Globus pallidus (tissue), 1 donor: Measurements from ENCODE around the gene EQTN.
"Not testable (repeated sequence)": the region's sequence is repeated elsewhere in the genome, so short reads cannot be mapped to it uniquely, and the experiment has no call there.

Experiments
- DNase-seq: peaks from one replicate; pipeline ENCODE4 v3.0.0-alpha.2; 2015; ENCODE audit warnings: low spot score

The EQTN gene

DNA sequence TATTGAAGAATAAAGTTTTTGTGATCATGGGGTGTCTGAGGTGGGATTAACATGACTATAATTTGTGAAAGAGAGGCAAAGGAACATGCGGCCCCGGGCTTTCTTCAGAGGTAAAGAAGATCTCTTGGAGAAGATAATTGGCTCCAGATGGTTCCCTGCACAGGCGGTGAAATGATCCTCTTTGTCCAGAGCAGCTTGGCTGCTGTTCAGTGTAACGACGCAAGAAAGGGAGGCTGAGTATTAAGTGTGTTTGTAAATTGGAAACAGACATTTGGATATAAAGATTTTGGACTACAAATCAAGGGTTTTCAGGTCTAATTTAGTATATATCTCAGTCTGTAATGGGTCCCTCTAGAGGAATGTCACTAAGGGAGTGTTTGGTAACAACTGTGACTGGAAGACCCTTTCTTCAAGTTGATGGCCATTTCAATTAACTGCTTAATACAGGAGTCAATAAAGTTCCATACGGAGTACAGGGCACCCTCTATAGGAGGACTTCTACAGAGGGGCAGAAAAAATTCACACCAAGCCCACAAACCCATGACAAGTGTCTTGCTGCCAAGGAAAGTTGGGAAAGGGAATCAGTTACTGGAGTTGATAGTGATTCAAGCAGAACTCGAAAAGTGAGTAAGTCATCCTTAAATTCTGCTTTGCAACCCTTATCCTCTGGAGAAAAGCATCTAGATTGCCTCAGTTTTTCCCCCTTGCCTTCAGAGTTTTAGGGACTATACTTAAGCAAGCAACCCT, 4.1 kb downstream of the EQTN start:
- no peak for DNase-seq

DNA sequence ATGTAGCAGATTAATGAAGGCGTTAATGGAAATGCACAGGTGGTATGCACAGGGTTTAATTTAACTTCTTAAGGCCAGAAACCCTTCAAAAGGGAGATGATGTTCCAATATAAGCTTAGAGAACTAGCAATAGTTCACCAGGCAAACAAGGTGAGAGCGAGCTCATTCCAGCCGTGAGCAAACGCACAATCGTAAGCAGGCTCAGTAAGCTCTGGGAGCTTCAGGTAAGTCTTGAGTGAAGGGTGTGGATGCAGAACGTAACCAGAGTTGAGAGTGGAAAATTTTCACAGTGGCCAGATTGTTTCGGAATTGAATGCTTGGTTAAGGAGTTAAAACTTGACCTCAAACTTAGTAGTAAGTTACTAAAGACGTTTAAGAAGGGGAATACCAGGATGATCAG, 5.7 kb downstream of the EQTN start:
- no peak for DNase-seq

DNA sequence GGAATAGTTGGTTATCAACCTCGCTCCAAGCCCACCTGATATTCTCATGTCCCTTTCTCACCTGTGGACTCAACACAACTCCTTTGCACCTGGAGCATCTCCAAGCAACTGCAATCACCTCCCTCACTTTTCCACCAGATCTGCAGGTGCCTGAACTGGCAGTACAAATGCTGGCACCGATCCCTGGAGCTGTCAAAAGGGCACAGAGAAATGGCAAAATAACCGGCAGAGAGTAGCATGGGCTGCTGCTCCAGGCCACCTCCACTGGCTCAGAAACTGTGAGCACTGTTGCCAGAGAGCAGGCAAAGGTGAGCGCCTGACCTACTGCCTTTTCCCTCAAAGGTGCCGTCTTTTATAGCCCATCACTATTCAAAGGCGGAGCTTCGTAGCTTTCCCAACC, 14.7 kb downstream of the EQTN start:
- DNase-seq: no peak

DNA sequence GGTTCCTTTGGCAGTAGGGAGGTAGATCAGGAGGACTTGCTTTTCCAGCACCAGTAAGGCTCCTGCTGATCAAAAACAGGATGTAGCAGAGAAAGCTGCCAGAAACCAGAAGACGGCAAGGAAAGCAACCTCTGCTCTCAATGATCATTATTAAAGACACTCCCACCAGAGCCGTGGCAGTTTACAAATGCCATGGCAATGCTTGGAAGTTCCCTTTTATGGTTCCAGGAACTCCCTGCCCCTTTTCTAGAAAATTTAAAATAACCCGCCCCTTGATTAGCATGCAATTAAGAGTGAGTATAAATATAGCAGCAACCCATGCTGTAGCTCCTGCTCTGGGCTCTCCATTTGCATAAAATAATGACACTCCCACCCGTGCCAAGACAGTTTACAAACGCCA, 16.1 kb downstream of the EQTN start:
- DNase-seq: no peak

DNA sequence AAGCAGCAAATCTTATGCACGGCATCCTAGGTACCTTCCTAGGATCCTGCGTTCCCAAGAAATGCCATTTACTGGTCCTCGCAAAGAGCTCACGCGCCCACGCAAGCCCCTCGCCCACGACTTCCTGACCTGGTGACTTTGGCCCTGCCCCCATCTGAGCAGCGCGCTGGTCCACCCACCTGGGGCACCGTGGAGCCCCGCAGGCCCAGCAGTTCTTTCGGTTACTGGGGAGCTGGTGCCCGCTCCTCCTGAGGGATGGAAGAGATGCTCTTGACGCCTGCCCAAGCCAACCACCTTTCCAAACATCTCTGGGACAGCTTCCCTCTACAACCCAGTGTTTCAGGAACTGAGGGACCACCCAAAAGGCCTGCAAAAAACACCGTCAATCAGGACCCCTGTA, 16.7 kb downstream of the EQTN start:
- DNase-seq: no peak

DNA sequence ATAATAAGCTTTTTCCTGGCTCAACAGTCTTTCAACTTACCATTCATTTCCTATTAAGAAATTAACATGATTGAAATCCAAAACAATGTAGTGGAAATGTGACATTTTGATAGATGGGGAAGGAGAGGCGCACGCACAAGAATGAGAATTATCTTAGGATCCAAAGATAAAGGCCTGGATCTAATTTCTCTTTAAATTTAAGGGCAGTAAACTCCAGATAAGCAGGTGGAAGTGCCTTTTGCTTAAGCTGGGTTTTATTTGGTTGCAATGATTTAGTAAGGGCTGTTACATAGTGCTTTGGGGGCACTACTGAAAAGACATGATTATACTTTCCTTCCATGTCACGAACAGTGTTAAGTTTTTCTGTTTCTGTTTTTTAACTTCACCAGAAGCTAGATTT, 17.3 kb downstream of the EQTN start:
- no peak for DNase-seq

DNA sequence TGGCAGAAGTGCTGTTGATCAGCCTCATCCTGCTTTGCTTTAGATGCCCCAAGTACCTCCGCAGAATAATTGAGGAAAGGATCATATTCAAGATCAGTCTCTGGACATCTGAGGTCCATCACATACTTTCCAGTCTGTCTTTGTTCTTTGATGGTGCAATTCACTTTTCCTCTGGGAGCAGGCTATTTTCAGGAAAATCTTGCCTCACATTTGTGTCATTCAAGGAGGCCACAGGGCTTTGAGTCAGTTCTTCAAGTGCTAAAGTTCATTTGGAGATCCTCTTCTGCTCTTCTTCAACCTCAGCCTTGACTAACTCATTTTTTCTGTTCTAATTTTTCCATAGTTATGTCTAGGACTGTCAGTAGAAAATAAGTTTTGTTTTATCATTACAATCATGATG, 18.6 kb downstream of the EQTN start:
- DNase-seq: no peak

DNA sequence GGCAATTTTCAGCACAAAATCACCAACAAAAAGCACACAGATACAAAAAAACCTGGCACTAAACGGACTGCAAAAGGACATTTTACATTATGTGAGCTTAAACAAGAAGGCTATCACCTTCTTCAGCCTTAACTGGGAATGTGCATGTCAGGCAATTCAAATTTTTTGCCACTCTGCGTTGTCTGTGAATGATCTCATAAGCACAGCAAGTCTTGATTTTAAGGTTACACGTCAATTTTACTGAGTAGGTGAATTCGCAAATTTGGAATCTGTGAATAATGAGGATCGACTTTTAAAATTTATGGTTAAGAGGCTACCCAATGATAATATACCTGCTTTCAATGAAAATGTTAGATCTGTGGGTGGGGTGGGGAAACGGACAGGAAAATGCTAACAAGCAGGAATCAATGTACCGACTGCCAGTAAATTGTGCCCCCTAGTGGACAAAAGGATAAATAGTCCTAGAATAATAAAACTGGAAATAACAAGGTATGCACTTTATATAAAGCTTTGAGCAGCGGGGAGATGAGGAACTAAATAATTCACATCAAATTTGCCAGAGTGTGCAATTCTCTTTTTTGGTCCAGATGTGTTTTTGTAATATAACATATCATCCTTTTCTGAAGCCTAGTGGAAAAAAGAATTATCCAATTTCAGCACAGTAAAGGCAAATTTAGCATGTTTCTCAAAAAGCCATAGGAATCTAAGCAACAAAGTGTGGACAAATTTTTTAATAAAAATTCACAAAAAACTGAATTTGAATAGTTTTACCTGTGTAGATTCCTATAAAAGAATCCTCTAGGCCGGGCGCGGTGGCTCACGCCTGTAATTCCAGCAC, 20.5 kb downstream of the EQTN start:
- peak; percentile 65 for DNase-seq

DNA sequence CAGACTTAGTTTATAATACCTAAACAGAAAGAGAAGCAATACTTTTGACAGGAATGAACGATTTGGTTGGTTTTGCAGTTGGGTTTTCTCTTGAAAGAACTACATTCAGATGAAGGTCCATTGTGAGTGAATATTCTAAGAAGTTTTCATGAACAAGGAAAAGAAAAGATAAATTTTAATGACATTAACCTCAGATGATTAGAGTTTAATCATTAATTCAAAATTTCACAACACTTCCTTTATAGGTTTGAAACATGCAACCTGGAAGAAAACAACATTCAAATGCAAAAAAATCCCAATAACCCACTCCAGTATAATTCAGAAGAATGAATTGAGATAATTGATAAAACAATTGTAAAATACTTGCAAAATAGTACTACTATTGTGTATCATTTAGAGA, 23.8 kb downstream of the EQTN start:
- no peak for DNase-seq

DNA sequence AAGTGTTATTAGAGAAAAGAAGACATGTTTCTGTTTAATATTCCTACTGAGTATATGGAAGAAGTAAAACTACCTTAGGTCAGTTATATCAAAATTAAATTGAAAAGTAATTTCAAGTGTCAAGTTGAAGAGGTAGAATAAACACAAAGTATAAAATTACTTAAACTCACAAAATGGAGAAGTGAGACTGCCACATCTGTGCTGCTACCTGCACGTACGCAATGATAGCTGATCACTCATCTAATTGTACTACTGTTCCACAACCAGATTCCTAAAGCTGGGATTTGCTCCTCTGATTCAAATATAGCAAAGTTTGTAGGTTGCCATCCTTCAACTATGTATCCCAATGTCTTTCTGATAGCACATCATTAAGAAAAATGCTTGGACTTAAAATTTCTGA, 24.8 kb downstream of the EQTN start:
- no peak for DNase-seq

DNA sequence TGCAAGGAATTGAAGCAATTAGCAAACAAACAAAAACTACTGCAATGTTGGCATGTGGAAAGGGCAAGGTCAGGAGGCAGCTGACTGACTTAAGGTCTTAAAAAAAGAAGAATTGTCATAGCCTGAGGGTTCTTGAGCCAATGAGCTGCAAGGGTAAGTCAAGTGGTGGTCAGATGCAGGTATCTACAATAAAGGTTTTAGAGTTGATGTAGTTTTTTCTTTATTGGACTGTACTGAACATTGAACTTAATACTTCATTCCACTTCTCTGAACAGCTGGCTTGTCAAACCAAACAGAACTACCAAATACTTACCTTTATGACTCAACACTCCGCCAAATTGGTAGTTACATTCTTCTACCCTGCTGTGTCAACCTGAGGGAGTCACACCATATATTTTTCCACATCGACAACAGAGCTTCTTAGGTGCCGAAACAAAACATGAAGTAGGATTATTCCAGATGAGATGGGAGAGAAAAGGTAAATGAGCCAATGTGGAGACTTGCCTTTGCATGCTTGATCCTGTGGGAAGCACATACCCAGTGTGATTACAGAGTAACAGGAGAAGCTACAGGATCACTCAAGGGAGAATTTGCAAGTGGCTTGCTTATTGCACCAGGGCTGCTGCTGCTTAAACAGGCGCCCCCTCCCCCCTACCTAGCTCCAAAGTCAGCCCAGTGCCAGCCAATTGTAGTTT, 35.3 kb downstream of the EQTN start:
- DNase-seq: no peak

DNA sequence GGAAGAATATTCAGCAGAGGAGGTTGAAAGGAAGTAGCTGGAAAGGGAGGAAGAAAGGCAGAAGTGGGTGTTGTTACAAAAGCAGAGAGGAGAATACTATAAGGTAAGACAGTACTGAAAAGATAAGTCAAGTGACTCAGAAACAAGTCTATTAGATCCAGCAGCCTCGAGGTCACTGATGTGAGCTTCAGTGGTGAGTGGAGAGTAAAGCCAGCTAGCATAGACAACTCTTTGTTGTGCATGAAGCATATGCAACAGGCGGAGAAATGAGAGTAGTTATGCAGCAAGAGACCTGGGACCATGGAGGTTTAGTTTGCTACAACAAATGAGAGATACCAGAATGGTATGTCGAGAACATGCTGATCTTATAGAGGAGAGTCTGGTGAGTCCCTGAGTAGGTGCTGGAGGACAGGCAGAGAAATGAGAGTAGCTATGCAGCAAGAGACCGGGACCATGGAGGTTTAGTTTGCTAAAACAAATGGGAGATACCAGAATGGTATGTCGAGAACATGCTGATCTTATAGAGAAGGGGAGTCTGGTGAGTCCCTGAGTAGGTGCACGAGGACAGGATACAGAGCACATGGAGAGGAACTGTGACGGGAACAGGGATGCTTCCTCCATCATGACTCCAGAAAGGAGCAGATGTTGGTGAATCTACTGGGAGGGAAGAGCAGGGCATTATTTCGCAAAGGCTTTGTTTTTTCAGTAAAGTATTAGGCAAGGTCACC, 36.0 kb downstream of the EQTN start:
- DNase-seq: no peak

DNA sequence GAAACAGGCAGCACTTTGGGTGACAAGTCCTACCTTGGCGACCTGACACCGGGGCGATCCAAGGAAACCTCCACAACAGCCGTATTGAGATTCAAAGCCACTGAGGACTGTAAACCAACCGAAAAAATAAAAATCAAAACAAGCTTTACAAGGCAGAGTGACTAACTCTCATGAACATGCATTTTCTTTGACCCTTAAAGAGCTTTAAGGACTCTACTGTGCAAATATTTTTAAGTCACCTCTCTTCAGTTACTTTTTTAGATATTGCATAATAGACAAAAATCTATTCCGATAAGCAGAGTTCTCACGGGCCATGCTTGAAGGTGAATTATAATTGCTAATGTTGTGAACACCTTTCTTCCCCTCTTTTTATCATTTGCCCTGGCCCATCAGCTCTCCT, 38.3 kb downstream of the EQTN start:
- no peak for DNase-seq

DNA sequence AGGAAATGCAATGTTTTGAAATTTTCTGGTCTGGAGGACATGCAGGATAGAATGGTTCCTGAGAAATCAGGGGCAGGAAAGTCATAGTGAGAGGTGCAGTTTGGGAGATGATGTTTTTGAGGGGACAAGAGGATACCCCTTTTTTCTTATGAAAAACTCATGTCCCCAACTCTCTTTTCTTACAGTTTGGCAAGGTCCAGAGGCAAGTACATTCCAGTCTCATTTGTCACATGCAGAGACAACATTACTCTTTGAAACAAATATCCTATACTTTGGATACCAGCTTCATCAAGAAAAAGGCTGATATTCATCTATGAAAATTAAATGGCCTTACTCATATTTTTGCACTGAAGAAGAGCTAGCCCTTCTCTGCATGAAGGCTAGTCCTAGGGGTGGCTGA, 48.2 kb downstream of the EQTN start:
- no peak for DNase-seq

DNA sequence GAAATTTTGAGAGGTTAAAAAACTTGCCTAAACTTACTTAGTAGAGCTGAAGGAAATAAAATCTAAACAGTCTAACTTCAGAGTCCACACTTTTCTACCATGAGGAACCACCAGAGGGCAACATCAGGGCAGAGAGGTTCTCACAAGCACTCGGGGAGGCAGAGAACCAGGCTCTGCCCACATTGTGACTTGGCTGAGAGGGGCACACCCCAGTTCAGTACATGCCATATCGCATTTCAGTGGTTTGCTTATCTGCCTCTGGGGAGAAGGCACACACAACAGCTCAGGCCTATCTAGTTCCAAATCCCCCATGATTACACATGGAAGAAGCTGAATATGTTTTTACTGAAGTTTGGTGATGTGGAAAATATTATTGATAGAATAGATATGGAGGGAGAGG, 49.2 kb downstream of the EQTN start:
- DNase-seq: peak; percentile 33

DNA sequence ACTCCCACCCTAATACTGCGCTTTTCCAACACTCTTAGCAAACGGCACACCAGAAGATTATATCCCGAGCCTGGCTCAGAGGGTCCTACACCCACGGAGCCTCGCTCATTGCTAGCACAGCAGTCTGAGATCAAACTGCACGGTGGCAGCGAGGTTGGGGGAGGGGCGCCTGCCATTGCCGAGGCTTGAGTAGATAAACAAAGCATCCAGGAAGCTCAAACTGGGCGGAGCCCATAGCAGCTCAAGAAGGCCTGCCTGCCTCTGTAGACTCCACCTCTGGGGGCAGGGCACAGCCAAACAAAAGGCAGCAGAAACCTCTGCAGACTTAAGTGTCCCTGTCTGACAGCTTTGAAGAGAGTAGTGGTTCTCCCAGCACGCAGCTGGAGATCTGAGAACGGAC, 57.3 kb downstream of the EQTN start:
- not testable (repeated sequence) for DNase-seq
